Measurements from ENCODE around the gene SNAPC5. TPM values are rescaled to one million over a fixed set of nuclear protein-coding genes. Genes with fewer than 3 reads are reported as not detected.

SNAPC5 gene, protein sequence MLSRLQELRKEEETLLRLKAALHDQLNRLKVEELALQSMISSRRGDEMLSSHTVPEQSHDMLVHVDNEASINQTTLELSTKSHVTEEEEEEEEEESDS
- 10 to 100 TPM; 17.1 to 45.6 (median 24.6) TPM for total RNA-seq

DNA sequence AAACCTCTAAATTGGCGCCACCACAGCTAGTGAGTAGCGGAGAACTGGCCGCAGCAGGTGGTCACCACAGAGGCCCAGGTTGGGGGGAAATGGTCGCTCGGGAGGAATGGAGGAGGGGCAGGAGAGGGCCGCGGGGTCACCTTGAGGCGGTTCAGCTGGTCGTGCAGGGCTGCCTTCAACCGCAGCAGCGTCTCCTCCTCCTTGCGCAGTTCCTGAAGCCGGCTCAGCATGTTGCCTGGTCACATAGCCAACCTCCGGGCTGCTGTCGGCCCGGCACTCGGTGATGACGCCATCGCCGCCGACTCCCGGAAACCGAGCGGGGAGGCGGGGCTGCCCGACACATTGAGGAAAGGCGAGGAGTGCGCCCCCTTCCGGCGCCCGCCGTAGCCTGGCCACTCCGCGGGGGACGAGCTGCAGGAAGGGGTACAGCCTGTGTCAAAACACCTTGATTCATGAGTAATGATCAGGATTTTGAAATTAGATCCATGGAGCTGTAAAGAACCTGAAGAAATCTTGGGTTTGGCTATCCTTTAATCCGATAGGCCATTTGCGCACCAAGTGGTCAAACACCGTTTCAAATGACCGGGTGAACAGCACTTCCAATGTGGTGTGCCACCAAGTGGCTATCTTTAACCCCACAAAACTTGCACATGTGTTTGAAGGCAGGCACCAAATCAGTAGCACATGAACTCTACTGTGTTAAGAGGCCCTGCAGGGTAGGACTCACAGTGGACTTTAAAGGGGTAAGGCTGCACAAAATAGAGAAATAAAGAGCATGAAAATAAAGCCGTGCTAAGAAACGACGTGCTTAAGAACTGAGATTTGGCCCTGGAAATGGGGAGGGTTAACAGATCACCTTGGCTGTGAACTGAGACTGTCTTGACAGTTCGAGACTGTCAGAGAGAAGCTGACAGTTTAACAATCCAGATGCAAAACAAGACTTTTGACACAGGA lies at the start of gene SNAPC5:
TSS of gene SNAPC5 (minus strand) at position 261 of the 954 bp plus-strand sequence. CDS start at position 230, 31 bp downstream.
- Histone ChIP-seq H3K27ac (peak within 1 kb of the TSS; percentile 81 to 86), H3K4me1 (peaks cover 0 to 7% of the 10 kb centered on the region in 2 donors), H3K9me3 (no peaks in the 10 kb centered on the region), H3K36me3 (no peaks in the 10 kb centered on the region), H3K27me3 (no peaks in the 10 kb centered on the region), H3K4me3 (peak within 1 kb of the TSS; percentile 64 to 96)
- DNase-seq, result peak; percentile 94 to 95
- intact Hi-C loops (cut with DNase I; ENCODE audit: low total_unique reads), result loop anchor here (5.0 kb wide), 1 partner anchor 110 kb away; the partner anchor contains the start of gene MAP2K1
- TF ChIP-seq, protein P1, sequence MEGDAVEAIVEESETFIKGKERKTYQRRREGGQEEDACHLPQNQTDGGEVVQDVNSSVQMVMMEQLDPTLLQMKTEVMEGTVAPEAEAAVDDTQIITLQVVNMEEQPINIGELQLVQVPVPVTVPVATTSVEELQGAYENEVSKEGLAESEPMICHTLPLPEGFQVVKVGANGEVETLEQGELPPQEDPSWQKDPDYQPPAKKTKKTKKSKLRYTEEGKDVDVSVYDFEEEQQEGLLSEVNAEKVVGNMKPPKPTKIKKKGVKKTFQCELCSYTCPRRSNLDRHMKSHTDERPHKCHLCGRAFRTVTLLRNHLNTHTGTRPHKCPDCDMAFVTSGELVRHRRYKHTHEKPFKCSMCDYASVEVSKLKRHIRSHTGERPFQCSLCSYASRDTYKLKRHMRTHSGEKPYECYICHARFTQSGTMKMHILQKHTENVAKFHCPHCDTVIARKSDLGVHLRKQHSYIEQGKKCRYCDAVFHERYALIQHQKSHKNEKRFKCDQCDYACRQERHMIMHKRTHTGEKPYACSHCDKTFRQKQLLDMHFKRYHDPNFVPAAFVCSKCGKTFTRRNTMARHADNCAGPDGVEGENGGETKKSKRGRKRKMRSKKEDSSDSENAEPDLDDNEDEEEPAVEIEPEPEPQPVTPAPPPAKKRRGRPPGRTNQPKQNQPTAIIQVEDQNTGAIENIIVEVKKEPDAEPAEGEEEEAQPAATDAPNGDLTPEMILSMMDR (IDR thresholded peaks at IDR 0.05), result peak; percentile 96 to 99 (median 98)
- peak; percentile 50 to 66 for TF ChIP-seq POLR2A (IDR thresholded peaks at IDR 0.05)

DNA sequence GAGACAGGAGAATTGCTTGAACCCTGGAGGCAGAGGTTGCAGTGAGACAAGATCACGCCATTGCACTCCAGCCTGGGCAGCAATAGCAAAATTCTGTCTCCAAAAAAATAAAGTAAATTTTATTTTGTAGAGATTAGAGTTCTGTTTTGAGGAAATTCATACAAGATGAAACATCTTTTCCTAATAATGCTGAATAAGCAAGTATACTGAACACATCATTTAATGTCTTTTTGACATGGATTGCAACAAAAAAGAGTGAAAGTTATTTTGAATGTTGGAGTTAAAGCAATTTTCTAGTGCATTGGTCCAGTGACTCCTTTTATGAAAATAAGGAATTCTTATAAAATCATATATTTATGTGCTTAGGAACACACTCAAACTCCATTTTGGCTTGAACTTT lies 47.7 kb upstream of the SNAPC5 start:
- Histone ChIP-seq H3K9me3 (no peaks in the 10 kb centered on the region), H3K27ac (no peak overlapping the region), H3K36me3 (no peaks in the 10 kb centered on the region), H3K27me3 (no peaks in the 10 kb centered on the region), H3K4me1 (no peaks in the 10 kb centered on the region), H3K4me3 (no peak overlapping the region)
- TF ChIP-seq, protein P1 (IDR thresholded peaks at IDR 0.05), result no peak
- DNase-seq, result no peak
- intact Hi-C loops (cut with DNase I; ENCODE audit: low total_unique reads), result no loop called here

DNA sequence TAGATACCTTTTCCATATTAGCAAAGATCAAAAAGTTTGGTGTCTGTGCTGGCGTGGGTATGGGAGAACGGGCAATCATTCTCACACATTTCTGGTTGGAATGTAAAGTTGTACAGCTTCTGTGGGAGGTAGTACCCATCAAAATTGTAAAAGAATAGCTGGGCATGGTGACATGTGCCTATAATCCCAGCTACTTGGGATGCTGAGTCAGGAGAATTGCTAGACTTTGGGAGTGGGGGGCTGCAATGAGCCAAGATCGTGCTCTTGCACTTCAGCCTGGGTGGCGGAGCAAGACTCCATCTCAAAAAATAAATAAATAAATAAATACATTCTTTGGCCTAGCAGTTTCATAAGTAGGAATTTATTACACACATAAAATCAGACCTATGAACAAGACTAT lies 45.3 kb upstream of the SNAPC5 start:
- intact Hi-C loops (cut with DNase I; ENCODE audit: low total_unique reads), result no loop called here

DNA sequence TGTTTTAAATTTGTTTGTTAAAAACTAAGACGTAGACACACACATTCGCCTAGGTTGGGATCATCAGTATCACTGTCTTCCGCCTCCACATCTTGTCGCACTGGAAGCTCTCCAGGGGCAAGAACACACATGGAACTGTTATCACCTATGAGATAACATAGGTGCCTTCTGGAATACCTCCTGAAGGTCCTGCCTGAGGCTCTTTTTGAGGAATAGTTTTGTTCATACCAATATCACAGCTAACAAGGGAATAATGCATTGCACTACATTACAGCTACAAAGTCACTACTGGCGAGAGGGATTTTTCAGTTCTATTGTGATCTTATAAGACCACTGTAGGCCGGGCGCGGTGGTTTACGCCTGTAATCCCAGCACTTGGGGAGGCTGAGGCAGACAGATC lies 37.5 kb upstream of the SNAPC5 start:
- TF ChIP-seq POLR2A (IDR thresholded peaks at IDR 0.05), result no peak
- TF ChIP-seq, protein P1 (IDR thresholded peaks at IDR 0.05), result no peak
- intact Hi-C loops (cut with DNase I; ENCODE audit: low total_unique reads), result no loop called here

More for the DNA sequence above, 45.3 kb upstream of the SNAPC5 start:
- H3K4me1 ChIP-seq, result no peaks in the 10 kb centered on the region
- no peak overlapping the region for H3K27ac ChIP-seq
- H3K9me3 ChIP-seq, result no peaks in the 10 kb centered on the region
- H3K36me3 ChIP-seq, result no peaks in the 10 kb centered on the region
- no peaks in the 10 kb centered on the region for H3K27me3 ChIP-seq
- TF ChIP-seq, protein P1 (IDR thresholded peaks at IDR 0.05), result no peak
- TF ChIP-seq POLR2A (IDR thresholded peaks at IDR 0.05), result no peak
- no peak overlapping the region for H3K4me3 ChIP-seq
- no peak for DNase-seq

DNA sequence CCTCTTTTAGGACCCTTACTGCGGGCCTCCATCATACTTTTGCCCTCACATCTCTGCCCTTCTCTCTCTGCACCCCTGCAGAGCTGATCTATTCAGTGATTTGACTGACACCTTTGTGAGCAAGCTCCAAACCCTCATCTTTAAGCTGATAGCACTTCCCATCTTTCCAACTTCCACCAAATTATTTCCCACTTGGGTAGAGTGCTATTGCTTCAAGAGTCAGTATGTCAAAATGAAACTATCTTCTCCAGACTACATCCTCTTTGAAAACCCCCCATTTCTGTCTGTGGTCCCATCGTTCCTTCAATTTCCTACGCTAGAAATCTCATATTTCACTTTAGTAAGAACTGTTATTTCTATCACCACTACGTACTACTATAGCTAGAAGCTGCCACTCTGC lies 27.3 kb upstream of the SNAPC5 start:
- DNase-seq, result no peak
- Histone ChIP-seq H3K4me1 (no peaks in the 10 kb centered on the region), H3K4me3 (no peak overlapping the region), H3K9me3 (no peaks in the 10 kb centered on the region), H3K27me3 (no peaks in the 10 kb centered on the region), H3K36me3 (no peaks in the 10 kb centered on the region), H3K27ac (no peak overlapping the region)
- intact Hi-C loops (cut with DNase I; ENCODE audit: low total_unique reads), result no loop called here
- TF ChIP-seq, protein P1 (IDR thresholded peaks at IDR 0.05), result no peak
- no peak for TF ChIP-seq POLR2A (IDR thresholded peaks at IDR 0.05)

More for the DNA sequence above, 37.5 kb upstream of the SNAPC5 start:
- Histone ChIP-seq H3K4me1 (no peaks in the 10 kb centered on the region), H3K4me3 (no peak overlapping the region), H3K9me3 (no peaks in the 10 kb centered on the region), H3K36me3 (no peaks in the 10 kb centered on the region), H3K27ac (no peak overlapping the region), H3K27me3 (no peaks in the 10 kb centered on the region)
- DNase-seq, result no peak
